ENCODE data around the gene KNG1. TPM values are rescaled to one million over a fixed set of nuclear protein-coding genes. Genes with fewer than 3 reads are reported as not detected.
"Not testable (repeated sequence)": the region's sequence is repeated elsewhere in the genome, so short reads cannot be mapped to it uniquely, and the experiment has no call there.

KNG1 gene
- total and polyA plus RNA-seq, 2 donors (not counting 3 experiments of a cell fraction or from before 2014, with no cell fraction given): not detected

GRCh38 chr3:186708983-186709679 is 8.0 kb upstream of the KNG1 start:
- BruUV-seq (replicated peaks): no TSS peak
- no peak overlapping the region for H3K27ac ChIP-seq (ENCODE audit: insufficient read depth, low read depth, low read length)
- TF ChIP-seq MAX (IDR thresholded peaks at IDR 0.05; ENCODE audit: insufficient read depth, insufficient read length): no peak
- TF ChIP-seq POLR2A (IDR thresholded peaks at IDR 0.05; ENCODE audit: low read depth, low read length): no peak
- TF ChIP-seq GATA2 (IDR thresholded peaks at IDR 0.05; ENCODE audit: insufficient read depth, insufficient read length, low read depth, low read length): no peak
- TF ChIP-seq MYC (IDR thresholded peaks at IDR 0.05; ENCODE audit: low read depth, low read length): no peak
- no peak for TF ChIP-seq CTCF (IDR thresholded peaks at IDR 0.05; ENCODE audit: extremely low read depth in 1 of 2, insufficient read depth in 1 of 2, low read depth in 1 of 2, low read length in 2 of 2)
- TF ChIP-seq EZH2 (IDR thresholded peaks at IDR 0.05; ENCODE audit: borderline replicate concordance, low read depth, low read length, severe bottlenecking): no peak
- no peak for TF ChIP-seq JUN (IDR thresholded peaks at IDR 0.05; ENCODE audit: borderline replicate concordance, insufficient read depth, insufficient read length, low read depth)
- TF ChIP-seq POLR2AphosphoS5 (IDR thresholded peaks at IDR 0.05; ENCODE audit: insufficient read depth, low read depth, low read length): no peak
- no peak overlapping the region for H3K9ac ChIP-seq (replicated peaks; ENCODE audit: extremely low read depth, insufficient read depth, low read length)
- H3K9me1 ChIP-seq (replicated peaks; ENCODE audit: control insufficient read depth, extremely low read depth, insufficient read depth, low read length): no peaks in the 10 kb centered on the region
- H3K9me3 ChIP-seq (replicated peaks; ENCODE audit: control insufficient read depth, insufficient read depth, low read length): no peaks in the 10 kb centered on the region
- intact Hi-C loops (cut with micrococcal nuclease): no loop called here
- H4K20me1 ChIP-seq (replicated peaks; ENCODE audit: control insufficient read depth, extremely low read depth, insufficient read depth, low read length): no peaks in the 10 kb centered on the region
- dilution Hi-C loops (cut with MboI; ENCODE audit: extremely low pct_ligation_motif_present, low sequenced_read_pairs): no loop called here
- H3K79me2 ChIP-seq (ENCODE audit: control insufficient read depth, insufficient read depth, low read length): no peaks in the 10 kb centered on the region
- H3K36me3 ChIP-seq (ENCODE audit: control insufficient read depth in 2 of 2, extremely low read depth in 1 of 2, insufficient read depth in 2 of 2, low read length in 2 of 2): no peaks in the 10 kb centered on the region
- H3K4me1 ChIP-seq (ENCODE audit: control insufficient read depth, extremely low read depth, insufficient read depth, low read length): no peaks in the 10 kb centered on the region
- ChIA-PET POLR2A (no interaction called here), CTCF (no interaction called here)
- H3K4me3 ChIP-seq (replicated peaks in 1 of 3; ENCODE audit: insufficient read depth in 1 of 3, low read depth in 1 of 3, low read length in 3 of 3): no peak overlapping the region
- FAIRE-seq (no peak), DNase-seq (ENCODE audit: low read depth, low spot score) (peak; percentile 0)
- H3K4me2 ChIP-seq (ENCODE audit: insufficient read depth, low read length): no peak overlapping the region
- peaks cover 0 to 3% of the 10 kb centered on the region in 2 experiments for H3K27me3 ChIP-seq (ENCODE audit: control insufficient read depth in 2 of 2, insufficient read depth in 2 of 2, low read length in 2 of 2)
- H2AFZ ChIP-seq (ENCODE audit: low read depth, low read length): no peak overlapping the region

- H2AFZ ChIP-seq (ENCODE audit: low read depth, low read length); H3K9me3 ChIP-seq (replicated peaks; ENCODE audit: control insufficient read depth, insufficient read depth, low read length); H3K4me1 ChIP-seq (ENCODE audit: control insufficient read depth, extremely low read depth, insufficient read depth, low read length); H4K20me1 ChIP-seq (replicated peaks; ENCODE audit: control insufficient read depth, extremely low read depth, insufficient read depth, low read length); H3K9ac ChIP-seq (replicated peaks; ENCODE audit: extremely low read depth, insufficient read depth, low read length); POLR2A ChIA-PET; intact Hi-C loops (cut with micrococcal nuclease); H3K36me3 ChIP-seq (ENCODE audit: control insufficient read depth in 2 of 2, extremely low read depth in 1 of 2, insufficient read depth in 2 of 2, low read length in 2 of 2); H3K27me3 ChIP-seq (ENCODE audit: control insufficient read depth in 2 of 2, insufficient read depth in 2 of 2, low read length in 2 of 2); CTCF ChIA-PET; H3K9me1 ChIP-seq (replicated peaks; ENCODE audit: control insufficient read depth, extremely low read depth, insufficient read depth, low read length); FAIRE-seq; BruUV-seq (replicated peaks); dilution Hi-C loops (cut with MboI; ENCODE audit: extremely low pct_ligation_motif_present, low sequenced_read_pairs); H3K79me2 ChIP-seq (ENCODE audit: control insufficient read depth, insufficient read depth, low read length); H3K4me3 ChIP-seq (replicated peaks in 1 of 3; ENCODE audit: insufficient read depth in 1 of 3, low read depth in 1 of 3, low read length in 3 of 3); H3K27ac ChIP-seq (ENCODE audit: insufficient read depth, low read depth, low read length); H3K4me2 ChIP-seq (ENCODE audit: insufficient read depth, low read length): not testable (repeated sequence)
- peak; percentile 0 for DNase-seq (ENCODE audit: low read depth, low spot score)
Observed at GRCh38 chr3:186710694-186711093, 6.5 kb upstream of the KNG1 start.

All from endothelial cell of umbilical vein (primary cell).